ENCODE results near the gene FRA10AC1. TPM values are rescaled to one million over a fixed set of nuclear protein-coding genes. Genes with fewer than 3 reads are reported as not detected.

FRA10AC1 gene
- total and polyA plus RNA-seq, 3 donors from 2014 or later: 14.8 to 46.9 (median 30.5) TPM

DNA sequence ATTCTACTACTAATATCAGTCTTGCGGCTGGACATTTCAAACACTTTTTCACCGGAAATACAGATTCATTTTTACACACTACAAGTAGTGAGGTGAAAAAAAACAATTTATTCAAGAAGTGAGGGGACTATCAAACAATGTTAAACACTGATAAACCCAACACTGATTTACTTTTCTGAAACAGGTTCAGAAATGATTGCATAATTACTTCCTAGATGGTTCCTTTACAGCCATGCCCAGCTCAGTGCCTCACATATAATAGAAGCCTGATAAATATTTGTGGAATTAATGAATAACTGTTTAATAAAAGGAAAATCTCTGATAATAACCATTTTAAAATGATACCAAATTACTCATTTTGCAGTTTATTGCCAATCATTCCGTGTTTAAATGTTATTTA is 34.6 kb downstream of the FRA10AC1 start:
- intact Hi-C loops (cut with DNase I; ENCODE audit: low total_unique reads): no loop called here
- DNase-seq: no peak
- Histone ChIP-seq H3K27ac (no peak overlapping the region), H3K4me3 (no peak overlapping the region), H3K27me3 (no peaks in the 10 kb centered on the region), H3K36me3 (ENCODE audit: low read depth, missing control alignments) (no peaks in the 10 kb centered on the region), H3K4me1 (no peaks in the 10 kb centered on the region), H3K9me3 (no peaks in the 10 kb centered on the region)
- TF ChIP-seq CTCF (IDR thresholded peaks at IDR 0.05) (no peak), POLR2A (IDR thresholded peaks at IDR 0.05) (no peak)
- 93 to 95% methylated on average over 3 of the region's 3 CpGs for WGBS, 2 donors

DNA sequence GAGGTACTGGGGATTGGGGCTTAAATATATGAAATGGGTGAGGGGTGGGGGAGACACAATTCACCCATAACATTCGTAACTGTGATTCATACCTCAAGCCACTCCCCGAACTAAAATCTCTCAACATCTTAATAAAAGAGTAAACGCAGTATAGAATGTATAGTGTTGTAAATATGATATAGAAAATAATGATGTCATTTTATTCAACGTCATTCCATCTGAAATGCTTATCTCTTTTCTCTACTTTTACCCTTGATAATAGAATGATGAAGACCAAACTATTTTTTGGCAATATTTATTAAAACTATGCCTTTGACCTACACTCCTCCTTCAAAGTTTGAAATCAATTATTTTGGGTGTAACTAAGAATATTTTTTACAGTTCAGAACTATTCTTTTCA is 36.4 kb downstream of the FRA10AC1 start:
- intact Hi-C loops (cut with DNase I; ENCODE audit: low total_unique reads): no loop called here
- no peak overlapping the region for H3K4me3 ChIP-seq
- 94 to 98% methylated on average over 4 of the region's 4 CpGs for WGBS, 2 donors
- no peaks in the 10 kb centered on the region for H3K9me3 ChIP-seq
- no peak overlapping the region for H3K27ac ChIP-seq
- H3K36me3 ChIP-seq (ENCODE audit: low read depth, missing control alignments): no peaks in the 10 kb centered on the region
- no peak for TF ChIP-seq POLR2A (IDR thresholded peaks at IDR 0.05)
- TF ChIP-seq CTCF (IDR thresholded peaks at IDR 0.05): no peak
- DNase-seq: no peak
- no peaks in the 10 kb centered on the region for H3K27me3 ChIP-seq
- H3K4me1 ChIP-seq: no peaks in the 10 kb centered on the region

GRCh38 chr10:93657757-93658156 is 44.6 kb downstream of the FRA10AC1 start:
- WGBS, 2 donors: 19 to 63% methylated on average over 1 of the region's 1 CpG
- TF ChIP-seq POLR2A (IDR thresholded peaks at IDR 0.05) (no peak), CTCF (IDR thresholded peaks at IDR 0.05) (no peak)
- no peak for DNase-seq
- Histone ChIP-seq H3K27ac (no peak overlapping the region), H3K9me3 (no peaks in the 10 kb centered on the region), H3K4me1 (no peaks in the 10 kb centered on the region), H3K27me3 (no peaks in the 10 kb centered on the region), H3K36me3 (ENCODE audit: low read depth, missing control alignments) (no peaks in the 10 kb centered on the region), H3K4me3 (no peak overlapping the region)
- intact Hi-C loops (cut with DNase I; ENCODE audit: low total_unique reads): no loop called here

DNA sequence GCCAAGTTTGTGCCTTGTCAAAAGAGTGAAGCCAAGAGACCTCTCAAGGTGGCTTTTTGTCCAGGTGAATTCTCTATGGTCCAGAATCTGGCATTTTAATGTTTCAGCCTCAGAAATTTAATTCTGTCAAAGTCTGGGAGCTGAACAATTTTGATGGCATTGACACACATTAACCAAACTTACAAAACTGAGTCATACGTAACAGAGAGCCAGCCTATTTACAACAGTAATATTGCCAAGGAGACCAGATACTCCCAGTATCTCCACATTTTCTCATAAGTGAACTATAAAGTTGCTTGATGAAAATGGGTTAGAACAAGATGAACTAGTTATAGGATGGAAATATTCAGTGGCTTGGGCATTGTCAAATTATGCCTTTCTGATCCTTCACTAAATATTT is 46.2 kb downstream of the FRA10AC1 start:
- intact Hi-C loops (cut with DNase I; ENCODE audit: low total_unique reads): no loop called here
- no peaks in the 10 kb centered on the region for H3K27me3 ChIP-seq
- DNase-seq: no peak
- no peaks in the 10 kb centered on the region for H3K4me1 ChIP-seq
- H3K4me3 ChIP-seq: no peak overlapping the region
- no peak for TF ChIP-seq POLR2A (IDR thresholded peaks at IDR 0.05)
- no peak for TF ChIP-seq CTCF (IDR thresholded peaks at IDR 0.05)
- WGBS, 2 donors: 86 to 91% methylated on average over 1 of the region's 1 CpG
- no peak overlapping the region for H3K27ac ChIP-seq
- H3K36me3 ChIP-seq (ENCODE audit: low read depth, missing control alignments): no peaks in the 10 kb centered on the region
- H3K9me3 ChIP-seq: no peaks in the 10 kb centered on the region

GRCh38 chr10:93654201-93654600 is 48.2 kb downstream of the FRA10AC1 start:
- Histone ChIP-seq H3K36me3 (ENCODE audit: low read depth, missing control alignments) (no peaks in the 10 kb centered on the region), H3K4me1 (no peaks in the 10 kb centered on the region), H3K9me3 (no peaks in the 10 kb centered on the region), H3K27ac (no peak overlapping the region), H3K4me3 (no peak overlapping the region), H3K27me3 (no peaks in the 10 kb centered on the region)
- 89 to 97% methylated on average over 1 of the region's 1 CpG for WGBS, 2 donors
- no peak for DNase-seq
- intact Hi-C loops (cut with DNase I; ENCODE audit: low total_unique reads): no loop called here
- TF ChIP-seq POLR2A (IDR thresholded peaks at IDR 0.05) (no peak), CTCF (IDR thresholded peaks at IDR 0.05) (no peak)

Data from testis (tissue), 3 donors.